Hepatocyte (in vitro differentiated cells): Measurements from ENCODE around the gene LYL1. TPM values are rescaled to one million over a fixed set of nuclear protein-coding genes. Genes with fewer than 3 reads are reported as not detected.
A peak's percentile ranks its signal among the peaks of the same experiment; 100 is the strongest.

Experiments used
- DNase-seq: peaks from one replicate; pipeline ENCODE4 v3.0.0-alpha.2; 2016; ENCODE audit warnings: low spot score
- H2AFZ ChIP-seq: fragments of 200-600 bp; sonication (generic); 2 replicates; pipeline ENCODE4 v1.6.0; 2016; ENCODE audit warnings: antibody characterized with exemption, mild to moderate bottlenecking
- H3K27ac ChIP-seq: fragments of 200-600 bp; sonication (generic); 2 replicates; pipeline ENCODE4 v1.5.1; 2016; ENCODE audit warnings: mild to moderate bottlenecking
- H3K27me3 ChIP-seq: fragments of 200-600 bp; sonication (generic); 2 replicates; pipeline ENCODE4 v1.6.1; 2016
- H3K36me3 ChIP-seq: fragments of 200-600 bp; sonication (generic); replicated peaks from 2 replicates; pipeline ENCODE4 v1.5.1; 2016; ENCODE audit warnings: low read depth; ENCODE audit not compliant: insufficient read depth
- H3K4me1 ChIP-seq: fragments of 200-600 bp; sonication (generic); 2 replicates; pipeline ENCODE4 v1.5.1; 2016; ENCODE audit warnings: mild to moderate bottlenecking, moderate library complexity; ENCODE audit not compliant: insufficient read depth
- H3K4me2 ChIP-seq: fragments of 200-600 bp; sonication (generic); 2 replicates; pipeline ENCODE4 v1.6.0; 2016
- H3K4me3 ChIP-seq: fragments of 200-600 bp; sonication (generic); 2 replicates; pipeline ENCODE4 v1.5.1; 2016; ENCODE audit warnings: mild to moderate bottlenecking
- H3K79me2 ChIP-seq: fragments of 200-600 bp; sonication (generic); 2 replicates; pipeline ENCODE4 v1.6.0; 2017; ENCODE audit warnings: mild to moderate bottlenecking
- H3K9me2 ChIP-seq: fragments of 200-600 bp; sonication (generic); replicated peaks from 2 replicates; pipeline ENCODE4 v1.6.0; 2017; ENCODE audit warnings: mild to moderate bottlenecking; ENCODE audit not compliant: insufficient read depth
- H3K9me3 ChIP-seq: fragments of 200-600 bp; sonication (generic); 2 replicates; pipeline ENCODE4 v1.5.1; 2016; ENCODE audit warnings: low read depth, mild to moderate bottlenecking
- H4K20me1 ChIP-seq: fragments of 200-600 bp; sonication (generic); 2 replicates; pipeline ENCODE4 v1.6.0; 2016; ENCODE audit warnings: mild to moderate bottlenecking; ENCODE audit not compliant: insufficient read depth, poor library complexity, severe bottlenecking
- CTCF ChIP-seq: fragments of 200-600 bp; sonication (generic); IDR thresholded peaks from 2 replicates; pipeline ENCODE4 v1.5.1; 2016; ENCODE audit warnings: antibody characterized with exemption, mild to moderate bottlenecking; ENCODE audit not compliant: poor library complexity
- EZH2 ChIP-seq: fragments of 200-600 bp; sonication (generic); IDR thresholded peaks from 2 replicates; pipeline ENCODE4 v1.6.1; 2016; ENCODE audit warnings: antibody characterized with exemption, mild to moderate bottlenecking, borderline replicate concordance
- EZH2phosphoT487 ChIP-seq: fragments of 200-600 bp; sonication (generic); IDR thresholded peaks from one replicate; pipeline ENCODE4 v1.6.1; 2018; ENCODE audit warnings: antibody characterized with exemption, mild to moderate bottlenecking, low read depth, moderate library complexity; ENCODE audit not compliant: unreplicated experiment, severe bottlenecking
- WGBS: methylation state at CpG from one replicate; pipeline ENCODE4 v1.1.6; 2016; ENCODE audit warnings: low lambda C conversion rate; ENCODE audit errors: missing lambda C conversion rate; 5-methylcytosine and 5-hydroxymethylcytosine counted together
- polyA plus RNA-seq: library from polyadenylated mRNA; unstranded; fragments of >200 nt; fragmentation: Nextera tagmentation; extraction: Ambion mirVana; gene quantifications from 2 replicates; pipeline ENCODE4 v1.2.1, GENCODE V29; 2016
- total RNA-seq: library from RNA; depleted of rRNA; stranded (reverse); fragments of >200 nt; gene quantifications from 2 replicates; pipeline ENCODE4 v1.2.3, GENCODE V29; 2014

LYL1 gene
- total and polyA plus RNA-seq, 2 experiments from 2014 or later: 0.47 to 1.4 TPM

GRCh38 chr19:13069415-13070359 is 33.0 kb downstream of the LYL1 start:
- no peak for DNase-seq
- Histone ChIP-seq H2AFZ (no peak overlapping the region), H3K4me2 (no peak overlapping the region), H4K20me1 (no peaks in the 10 kb centered on the region), H3K79me2 (no peaks in the 10 kb centered on the region), H3K4me1 (peaks cover 23% of the 10 kb centered on the region), H3K9me3 (no peaks in the 10 kb centered on the region), H3K27me3 (no peaks in the 10 kb centered on the region), H3K9me2 (no peaks in the 10 kb centered on the region), H3K36me3 (no peaks in the 10 kb centered on the region), H3K4me3 (no peak overlapping the region), H3K27ac (no peak overlapping the region)
- 58% methylated on average over 20 of the region's 20 CpGs for WGBS
- TF ChIP-seq EZH2phosphoT487: no peak
- TF ChIP-seq CTCF: no peak
- TF ChIP-seq EZH2: no peak

GRCh38 chr19:13068085-13068846 is 34.4 kb downstream of the LYL1 start:
- peaks cover 23% of the 10 kb centered on the region for H3K4me1 ChIP-seq
- H3K4me2 ChIP-seq: no peak overlapping the region
- H3K79me2 ChIP-seq: no peaks in the 10 kb centered on the region
- no peak overlapping the region for H2AFZ ChIP-seq
- no peaks in the 10 kb centered on the region for H3K9me3 ChIP-seq
- no peaks in the 10 kb centered on the region for H3K36me3 ChIP-seq
- 69% methylated on average over 5 of the region's 6 CpGs for WGBS
- no peak for DNase-seq
- peaks cover 2% of the 10 kb centered on the region for H4K20me1 ChIP-seq
- TF ChIP-seq CTCF (no peak), EZH2 (no peak), EZH2phosphoT487 (no peak)
- H3K27me3 ChIP-seq: peaks cover 6% of the 10 kb centered on the region
- H3K9me2 ChIP-seq: no peaks in the 10 kb centered on the region
- H3K4me3 ChIP-seq: no peak overlapping the region
- H3K27ac ChIP-seq: no peak overlapping the region

- TF ChIP-seq EZH2phosphoT487 (no peak), EZH2 (no peak), CTCF (no peak)
- Histone ChIP-seq H3K27ac (no peak overlapping the region), H3K4me2 (no peak overlapping the region), H3K9me3 (no peaks in the 10 kb centered on the region), H4K20me1 (peaks cover 2% of the 10 kb centered on the region), H3K79me2 (no peaks in the 10 kb centered on the region), H3K36me3 (no peaks in the 10 kb centered on the region), H3K27me3 (peaks cover 17% of the 10 kb centered on the region), H2AFZ (no peak overlapping the region), H3K4me1 (peaks cover 23% of the 10 kb centered on the region), H3K9me2 (no peaks in the 10 kb centered on the region), H3K4me3 (no peak overlapping the region)
- DNase-seq: peak; percentile 44
- WGBS: 82% methylated on average over 17 of the region's 17 CpGs
Measured at GRCh38 chr19:13066933-13067807, 35.5 kb downstream of the LYL1 start.
